ENCODE measurements around the gene WDR93. TPM values are rescaled to one million over a fixed set of nuclear protein-coding genes. Genes with fewer than 3 reads are reported as not detected.

WDR93 gene
- total RNA-seq, 2 experiments from 2014 or later: not detected

DNA sequence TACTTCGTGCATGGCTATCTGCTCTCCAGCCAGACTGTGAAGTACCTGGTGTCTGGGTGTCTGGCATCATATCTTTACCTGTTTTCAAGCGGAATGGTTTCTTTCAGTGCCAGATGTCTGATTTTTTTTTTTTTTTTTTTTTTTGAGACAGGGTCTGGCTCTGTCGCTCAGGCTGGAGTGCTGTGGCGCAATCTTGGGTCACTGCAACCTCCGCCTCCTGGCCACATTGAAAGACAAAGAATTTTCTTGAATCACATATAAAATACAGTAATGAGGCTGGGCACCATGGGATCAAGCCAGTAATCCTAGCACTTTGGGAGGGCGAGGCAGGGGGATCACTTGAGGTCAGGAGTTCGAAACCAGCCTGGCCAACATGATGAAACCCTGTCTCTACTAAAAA, 63.2 kb downstream of the WDR93 start:
- no peaks in the 10 kb centered on the region for H3K9me3 Mint-ChIP-seq
- TF ChIP-seq, protein P1, sequence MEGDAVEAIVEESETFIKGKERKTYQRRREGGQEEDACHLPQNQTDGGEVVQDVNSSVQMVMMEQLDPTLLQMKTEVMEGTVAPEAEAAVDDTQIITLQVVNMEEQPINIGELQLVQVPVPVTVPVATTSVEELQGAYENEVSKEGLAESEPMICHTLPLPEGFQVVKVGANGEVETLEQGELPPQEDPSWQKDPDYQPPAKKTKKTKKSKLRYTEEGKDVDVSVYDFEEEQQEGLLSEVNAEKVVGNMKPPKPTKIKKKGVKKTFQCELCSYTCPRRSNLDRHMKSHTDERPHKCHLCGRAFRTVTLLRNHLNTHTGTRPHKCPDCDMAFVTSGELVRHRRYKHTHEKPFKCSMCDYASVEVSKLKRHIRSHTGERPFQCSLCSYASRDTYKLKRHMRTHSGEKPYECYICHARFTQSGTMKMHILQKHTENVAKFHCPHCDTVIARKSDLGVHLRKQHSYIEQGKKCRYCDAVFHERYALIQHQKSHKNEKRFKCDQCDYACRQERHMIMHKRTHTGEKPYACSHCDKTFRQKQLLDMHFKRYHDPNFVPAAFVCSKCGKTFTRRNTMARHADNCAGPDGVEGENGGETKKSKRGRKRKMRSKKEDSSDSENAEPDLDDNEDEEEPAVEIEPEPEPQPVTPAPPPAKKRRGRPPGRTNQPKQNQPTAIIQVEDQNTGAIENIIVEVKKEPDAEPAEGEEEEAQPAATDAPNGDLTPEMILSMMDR (IDR thresholded peaks at IDR 0.05): no peak
- H3K4me3 Mint-ChIP-seq: no peak overlapping the region
- H3K36me3 Mint-ChIP-seq (ENCODE audit: low read depth): no peaks in the 10 kb centered on the region
- ChIA-PET POLR2A (no interaction called here), CTCF (interaction anchor here (0.8 to 1.7 kb wide), 4 partner anchors 10 to 122 kb away, joined by 4 to 8 read pairs (median 6); no protein-coding TSS in a partner anchor)
- intact Hi-C loops (cut with micrococcal nuclease): no loop called here
- peaks cover 17% of the 10 kb centered on the region for H3K27me3 Mint-ChIP-seq
- ATAC-seq: no peak
- H3K4me1 Mint-ChIP-seq (ENCODE audit: low read depth): peaks cover 2% of the 10 kb centered on the region
- DNase-seq: no peak
- H3K27ac Mint-ChIP-seq: no peak overlapping the region

DNA sequence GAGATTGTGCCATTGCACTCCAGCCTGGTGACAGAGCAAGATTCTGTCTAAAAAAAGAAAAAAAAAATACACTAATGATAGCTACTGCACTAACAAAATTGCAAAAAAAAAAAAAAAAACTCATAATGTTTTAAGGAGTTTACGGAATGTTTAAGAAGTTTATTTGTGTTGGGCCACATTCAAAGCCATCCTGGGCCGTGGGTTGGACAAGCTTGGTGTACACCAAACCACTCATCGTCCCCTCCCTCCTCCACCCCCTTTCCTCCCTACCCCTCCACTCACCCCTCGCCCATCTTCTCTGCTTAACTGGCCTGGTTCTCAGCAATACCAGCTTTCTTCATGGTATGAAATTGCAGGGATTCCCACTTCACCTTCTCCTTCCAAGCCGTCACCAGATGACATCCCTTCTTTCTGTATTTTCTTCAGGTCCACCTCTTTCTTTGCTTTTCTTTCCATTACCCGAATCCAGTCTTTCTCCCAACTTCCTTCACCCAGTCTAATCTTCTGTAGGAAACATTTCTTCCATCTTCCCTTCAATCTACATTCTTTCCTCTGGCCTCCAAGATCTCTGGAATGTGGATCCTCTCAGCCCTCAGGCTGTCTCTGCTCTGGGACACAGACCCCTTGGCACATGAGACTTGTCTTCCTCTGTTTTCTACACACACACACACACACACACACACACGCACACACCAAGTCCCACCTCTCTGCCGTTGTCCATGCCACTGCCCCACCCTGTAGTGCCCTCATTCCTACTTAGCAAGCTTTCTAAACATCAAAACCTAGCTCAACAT, 63.9 kb downstream of the WDR93 start:
- peaks cover under 1% of the 10 kb centered on the region for H3K4me1 Mint-ChIP-seq (ENCODE audit: low read depth)
- POLR2A ChIA-PET: no interaction called here
- no peak overlapping the region for H3K4me3 Mint-ChIP-seq
- no peaks in the 10 kb centered on the region for H3K9me3 Mint-ChIP-seq
- intact Hi-C loops (cut with micrococcal nuclease): no loop called here
- no peak overlapping the region for H3K27ac Mint-ChIP-seq
- CTCF ChIA-PET: interaction anchor here (0.7 to 1.7 kb wide), 5 partner anchors 9 to 121 kb away, joined by 3 to 5 read pairs (median 4); no protein-coding TSS in a partner anchor
- TF ChIP-seq, protein P1 (IDR thresholded peaks at IDR 0.05): no peak
- DNase-seq (no peak), ATAC-seq (no peak)
- H3K27me3 Mint-ChIP-seq: peaks cover 14% of the 10 kb centered on the region
- no peaks in the 10 kb centered on the region for H3K36me3 Mint-ChIP-seq (ENCODE audit: low read depth)

DNA sequence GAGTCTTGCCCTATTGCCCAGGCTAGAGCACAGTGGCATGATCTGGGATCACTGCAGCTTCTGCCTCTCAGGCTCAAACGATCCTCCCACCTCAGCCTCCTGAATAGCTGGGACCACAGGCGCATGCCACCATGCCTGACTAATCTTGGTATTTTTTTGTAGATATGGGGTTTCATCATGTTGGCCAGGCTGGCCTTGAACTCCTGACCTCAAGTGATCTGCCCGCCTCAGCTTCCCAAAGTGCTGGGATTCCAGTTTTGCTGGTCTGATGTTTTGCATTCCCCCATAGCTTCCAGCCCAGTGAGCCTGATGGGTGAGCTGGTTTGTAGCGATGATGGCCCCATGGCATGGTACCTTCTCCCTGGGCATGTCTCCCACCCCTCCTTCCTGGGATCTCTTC, 65.1 kb downstream of the WDR93 start:
- ChIA-PET POLR2A (no interaction called here), CTCF (interaction anchor here (0.8 to 1.7 kb wide), 4 partner anchors 8 to 119 kb away, joined by 3 to 5 read pairs (median 4); no protein-coding TSS in a partner anchor)
- TF ChIP-seq, protein P1 (IDR thresholded peaks at IDR 0.05): no peak
- ATAC-seq (no peak), DNase-seq (no peak)
- intact Hi-C loops (cut with micrococcal nuclease): no loop called here
- Mint-ChIP-seq H3K9me3 (no peaks in the 10 kb centered on the region), H3K4me1 (ENCODE audit: low read depth) (no peaks in the 10 kb centered on the region), H3K27ac (no peak overlapping the region), H3K27me3 (peaks cover 15% of the 10 kb centered on the region), H3K4me3 (no peak overlapping the region), H3K36me3 (ENCODE audit: low read depth) (no peaks in the 10 kb centered on the region)

DNA sequence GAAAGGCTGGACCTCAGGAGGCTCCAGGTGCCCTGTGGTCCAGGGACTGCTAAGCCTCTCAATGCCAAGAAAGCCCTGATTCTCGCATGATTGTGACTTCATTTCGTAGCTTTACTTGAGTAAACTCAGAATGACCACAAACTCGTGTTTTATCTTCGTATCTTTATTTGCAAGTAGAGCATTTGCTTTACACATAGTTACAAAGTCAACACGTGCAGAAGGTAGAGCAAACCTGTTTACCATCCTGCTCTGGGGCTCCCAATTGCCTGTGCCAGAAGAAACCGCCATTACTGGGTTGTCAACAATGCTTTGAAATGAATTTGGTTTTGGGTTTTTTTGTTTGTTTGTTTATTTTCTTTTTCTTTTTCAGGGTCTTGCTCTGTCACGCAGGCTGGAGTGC, 66.3 kb downstream of the WDR93 start:
- H3K4me3 Mint-ChIP-seq: no peak overlapping the region
- intact Hi-C loops (cut with micrococcal nuclease): no loop called here
- DNase-seq: no peak
- no peaks in the 10 kb centered on the region for H3K36me3 Mint-ChIP-seq (ENCODE audit: low read depth)
- CTCF ChIA-PET: interaction anchor here (2.6 kb wide), 1 partner anchor 118 kb away, joined by 7 read pairs; no protein-coding TSS in a partner anchor
- no peaks in the 10 kb centered on the region for H3K9me3 Mint-ChIP-seq
- no peaks in the 10 kb centered on the region for H3K4me1 Mint-ChIP-seq (ENCODE audit: low read depth)
- ATAC-seq: no peak
- H3K27ac Mint-ChIP-seq: no peak overlapping the region
- H3K27me3 Mint-ChIP-seq: peaks cover 14% of the 10 kb centered on the region
- POLR2A ChIA-PET: no interaction called here
- TF ChIP-seq, protein P1 (IDR thresholded peaks at IDR 0.05): no peak

- H3K4me3 Mint-ChIP-seq: no peak overlapping the region
- H3K4me1 Mint-ChIP-seq (ENCODE audit: low read depth): no peaks in the 10 kb centered on the region
- no peak overlapping the region for H3K27ac Mint-ChIP-seq
- no peaks in the 10 kb centered on the region for H3K9me3 Mint-ChIP-seq
- intact Hi-C loops (cut with micrococcal nuclease): no loop called here
- POLR2A ChIA-PET: no interaction called here
- peaks cover 7% of the 10 kb centered on the region for H3K27me3 Mint-ChIP-seq
- ATAC-seq: no peak
- H3K36me3 Mint-ChIP-seq (ENCODE audit: low read depth): no peaks in the 10 kb centered on the region
- CTCF ChIA-PET: interaction anchor here (1.1 to 2.6 kb wide), 2 partner anchors 18 to 117 kb away, joined by 4 to 7 read pairs; no protein-coding TSS in a partner anchor
- TF ChIP-seq, protein P1 (IDR thresholded peaks at IDR 0.05): no peak
- DNase-seq: no peak
Measured at GRCh38 chr15:89758283-89758682, 67.7 kb downstream of the WDR93 start.

Measured in activated CD8-positive, alpha-beta T cell treated with anti-CD3 and anti-CD28 coated beads for 36 hours (primary cell).